Measurements from ENCODE around the gene SLC25A22. TPM values are rescaled to one million over a fixed set of nuclear protein-coding genes. Genes with fewer than 3 reads are reported as not detected.

Gene SLC25A22
- total and polyA plus RNA-seq, 9 of the 15 experiments (the other 6 are each of a cell fraction or from before 2014, with no cell fraction given), result 0.41 to 55.4 (median 11.4) TPM

- TF ChIP-seq RREB1 (CRISPR knock-in tag; IDR thresholded peaks at IDR 0.05) (0 out of 2 replicates have a peak, but pooled peaks have one; percentile 12), ZNF395 (CRISPR knock-in tag; IDR thresholded peaks at IDR 0.05) (peak; percentile 82), GMEB1 (CRISPR knock-in tag; IDR thresholded peaks at IDR 0.05) (0 out of 2 replicates have a peak, but pooled peaks have one; percentile 17), KLF10 (CRISPR knock-in tag; IDR thresholded peaks at IDR 0.05) (no peak), MEIS2 (IDR thresholded peaks at IDR 0.05; ENCODE audit: partially characterized antibody) (no peak), HCFC1 (IDR thresholded peaks at IDR 0.05; ENCODE audit: low read depth, low read length) (no peak), ZFP30 (CRISPR knock-in tag; IDR thresholded peaks at IDR 0.05; ENCODE audit: borderline replicate concordance) (no peak), ILF3 (IDR thresholded peaks at IDR 0.05; ENCODE audit: borderline replicate concordance) (no peak), POLR2A (conservative IDR thresholded peaks at IDR 0.05) (peak; percentile 65)
Observed at GRCh38 chr11:827146-827896, 29.2 kb upstream of the SLC25A22 start (continued).

Measured in K562 (cell line).